GM23338 (cell line): Measurements from ENCODE around the gene ZNHIT1. TPM values are rescaled to one million over a fixed set of nuclear protein-coding genes. Genes with fewer than 3 reads are reported as not detected.

ENCODE experiments used
- ATAC-seq: fragments of 200-7000 bp; cut with Tn5 transposase; 3 replicates; pipeline ENCODE4 v1.9.1; 2020
- DNase-seq: peaks from one replicate; pipeline ENCODE4 v3.0.0-alpha.2; 2015; ENCODE audit warnings: low spot score
- H2AFZ ChIP-seq: fragments of 200-600 bp; sonication (generic); 2 replicates; pipeline ENCODE4 v1.8.0; 2016; ENCODE audit warnings: antibody characterized with exemption, mild to moderate bottlenecking, moderate library complexity
- H3F3A ChIP-seq: fragments of 200-600 bp; sonication (generic); replicated peaks from 2 replicates; pipeline ENCODE4 v1.8.0; 2017; ENCODE audit warnings: antibody characterized with exemption, mixed run types, low read depth
- H3K27ac ChIP-seq: fragments of 200-600 bp; sonication (generic); 2 replicates; pipeline ENCODE4 v1.6.1; 2016; ENCODE audit warnings: low read depth
- H3K27me3 ChIP-seq: fragments of 200-600 bp; sonication (generic); 2 replicates; pipeline ENCODE4 v1.8.0; 2016; ENCODE audit warnings: mild to moderate bottlenecking, mixed run types, moderate library complexity; ENCODE audit not compliant: insufficient read depth
- H3K36me3 ChIP-seq: fragments of 200-600 bp; sonication (generic); 2 replicates; pipeline ENCODE4 v1.8.0; 2016; ENCODE audit warnings: mild to moderate bottlenecking; ENCODE audit not compliant: insufficient read depth
- H3K4me1 ChIP-seq: fragments of 200-600 bp; sonication (generic); 2 replicates; pipeline ENCODE4 v1.8.0; 2016; ENCODE audit warnings: mild to moderate bottlenecking, moderate library complexity; ENCODE audit not compliant: insufficient read depth
- H3K4me2 ChIP-seq: fragments of 200-600 bp; sonication (generic); 2 replicates; pipeline ENCODE4 v1.7.1; 2017; ENCODE audit warnings: mixed run types
- H3K4me3 ChIP-seq: fragments of 200-600 bp; sonication (generic); 2 replicates; pipeline ENCODE4 v1.6.1; 2016; ENCODE audit warnings: mixed run types
- H3K79me2 ChIP-seq: fragments of 200-600 bp; sonication (generic); replicated peaks from 2 replicates; pipeline ENCODE4 v1.8.0; 2017; ENCODE audit warnings: mild to moderate bottlenecking; ENCODE audit not compliant: insufficient read depth
- H3K9me2 ChIP-seq: fragments of 200-600 bp; sonication (generic); 2 replicates; pipeline ENCODE4 v1.8.0; 2017; ENCODE audit not compliant: insufficient read depth
- H4K20me1 ChIP-seq: fragments of 200-600 bp; sonication (generic); replicated peaks from 2 replicates; pipeline ENCODE4 v1.8.0; 2017; ENCODE audit warnings: mild to moderate bottlenecking; ENCODE audit not compliant: insufficient read depth
- H3K27ac Mint-ChIP-seq: 2 replicates; pipeline ENCODE4 v1.8.0; 2020; ENCODE audit warnings: inconsistent platforms, mild to moderate bottlenecking, moderate library complexity, mixed read lengths
- H3K27me3 Mint-ChIP-seq: 3 replicates; pipeline ENCODE4 v1.8.0; 2022; ENCODE audit warnings: low read depth, mild to moderate bottlenecking, moderate library complexity, mixed read lengths, inconsistent platforms; ENCODE audit not compliant: insufficient read depth, poor library complexity
- H3K36me3 Mint-ChIP-seq: 3 replicates; pipeline ENCODE4 v1.8.0; 2021; ENCODE audit warnings: low read depth, mild to moderate bottlenecking, inconsistent platforms, moderate library complexity, mixed read lengths
- H3K4me1 Mint-ChIP-seq: 3 replicates; pipeline ENCODE4 v1.8.0; 2020; ENCODE audit warnings: mild to moderate bottlenecking, inconsistent platforms, mixed read lengths
- H3K4me3 Mint-ChIP-seq: 3 replicates; pipeline ENCODE4 v1.8.0; 2021; ENCODE audit warnings: moderate library complexity, mild to moderate bottlenecking, inconsistent platforms, mixed read lengths
- H3K9me3 Mint-ChIP-seq: 3 replicates; pipeline ENCODE4 v1.8.0; 2020; ENCODE audit warnings: moderate library complexity, mild to moderate bottlenecking, inconsistent platforms, mixed read lengths
- CREB1 ChIP-seq: fragments of 250-450 bp; sonication (Bioruptor Pico); IDR thresholded peaks from 2 replicates; pipeline ENCODE4 v1.5.0; 2020; ENCODE audit warnings: low read depth, mild to moderate bottlenecking, moderate library complexity
- CTCF ChIP-seq, 2 experiments: fragments of 200-600 bp in 1 of 2; sonication (generic) in 1 of 2; conservative IDR thresholded peaks; 2 replicates each; pipeline versions ENCODE4 v1.5.1 to v1.6.1; 2016 to 2017; ENCODE audit warnings: antibody characterized with exemption in 2 of 2, low read depth in 2 of 2, mild to moderate bottlenecking in 2 of 2, moderate library complexity in 1 of 2
- ETS1 ChIP-seq: IDR thresholded peaks from 2 replicates; pipeline ENCODE4 v1.6.1; 2016; ENCODE audit warnings: antibody characterized with exemption
- EZH2 ChIP-seq: fragments of 200-600 bp; sonication (generic); IDR thresholded peaks from one replicate; pipeline ENCODE4 v1.8.0; 2017; ENCODE audit warnings: antibody characterized with exemption, mild to moderate bottlenecking, low read depth; ENCODE audit not compliant: unreplicated experiment
- EZH2phosphoT487 ChIP-seq: fragments of 200-600 bp; sonication (generic); IDR thresholded peaks from one replicate; pipeline ENCODE4 v1.8.1; 2018; ENCODE audit warnings: antibody characterized with exemption; ENCODE audit not compliant: unreplicated experiment
- JUNB ChIP-seq: IDR thresholded peaks from one replicate; pipeline ENCODE4 v1.6.1; 2016; ENCODE audit warnings: antibody characterized with exemption; ENCODE audit not compliant: unreplicated experiment
- NANOG ChIP-seq: IDR thresholded peaks from 2 replicates; pipeline ENCODE4 v1.6.1; 2016; ENCODE audit warnings: antibody characterized with exemption, borderline replicate concordance
- POLR2AphosphoS5 ChIP-seq: IDR thresholded peaks from 2 replicates; pipeline ENCODE4 v1.6.1; 2016; ENCODE audit warnings: antibody characterized with exemption, low read depth
- REST ChIP-seq: IDR thresholded peaks from one replicate; pipeline ENCODE4 v1.6.1; 2018; ENCODE audit warnings: antibody characterized with exemption; ENCODE audit not compliant: unreplicated experiment
- STAT1 ChIP-seq: IDR thresholded peaks from one replicate; pipeline ENCODE4 v1.6.1; 2016; ENCODE audit warnings: antibody characterized with exemption; ENCODE audit not compliant: unreplicated experiment
- ZNF114 ChIP-seq: fragments of 250-450 bp; sonication (Bioruptor Pico); IDR thresholded peaks from 2 replicates; pipeline ENCODE4 v1.5.0; 2020; ENCODE audit warnings: mild to moderate bottlenecking, moderate library complexity
- ZNF331 ChIP-seq: fragments of 250-450 bp; sonication (Bioruptor Pico); IDR thresholded peaks from 2 replicates; pipeline ENCODE4 v1.5.0; 2020; ENCODE audit warnings: low read depth, mild to moderate bottlenecking, moderate library complexity
- ZNF462 ChIP-seq: fragments of 250-450 bp; sonication (Bioruptor Pico); IDR thresholded peaks from 2 replicates; pipeline ENCODE4 v1.5.0; 2020; ENCODE audit warnings: mild to moderate bottlenecking, moderate library complexity
- polyA plus RNA-seq: library from polyadenylated mRNA; unstranded; fragments of >200 nt; fragmentation: Nextera tagmentation; extraction: Ambion mirVana; gene quantifications from 2 replicates; pipeline ENCODE4 v1.2.1, GENCODE V29; 2016
- total RNA-seq: library from RNA; depleted of rRNA; stranded (reverse); fragments of >200 nt; shearing (Covaris generic); gene quantifications from 2 replicates; pipeline ENCODE4 v1.2.3, GENCODE V29; 2014

The ZNHIT1 gene
- total and polyA plus RNA-seq, 2 experiments from 2014 or later: 64.6 to 113 TPM

GRCh38 chr7:101258243-101258731 is 40.3 kb downstream of the ZNHIT1 start:
- Mint-ChIP-seq H3K36me3 (no peaks in the 10 kb centered on the region), H3K9me3 (no peaks in the 10 kb centered on the region), H3K4me3 (no peak overlapping the region), H3K27me3 (peaks cover 6% of the 10 kb centered on the region), H3K4me1 (peaks cover 4% of the 10 kb centered on the region; the same call in 2 of the 3 replicates), H3K27ac (no peak overlapping the region)
- H3K4me1 ChIP-seq: no peaks in the 10 kb centered on the region
- no peaks in the 10 kb centered on the region for H3K27me3 ChIP-seq
- no peaks in the 10 kb centered on the region for H3K36me3 ChIP-seq
- no peak overlapping the region for H3K4me3 ChIP-seq
- H3K79me2 ChIP-seq: no peaks in the 10 kb centered on the region
- DNase-seq (no peak), ATAC-seq (no peak)
- no peak for TF ChIP-seq EZH2phosphoT487
- TF ChIP-seq JUNB: no peak
- no peak for TF ChIP-seq POLR2AphosphoS5
- no peak for TF ChIP-seq NANOG
- no peak for TF ChIP-seq STAT1
- no peak for TF ChIP-seq ETS1
- no peak for TF ChIP-seq CTCF (conservative IDR thresholded peaks at IDR 0.05; ENCODE audit: low read depth in 2 of 2)
- no peak for TF ChIP-seq REST
- no peak for TF ChIP-seq EZH2
- no peak for TF ChIP-seq CREB1 (CRISPR knock-in tag)
- no peak for TF ChIP-seq ZNF462 (CRISPR knock-in tag)
- no peak for TF ChIP-seq ZNF114 (CRISPR knock-in tag)
- TF ChIP-seq ZNF331 (CRISPR knock-in tag): no peak
- H2AFZ ChIP-seq: no peak overlapping the region
- H4K20me1 ChIP-seq: no peaks in the 10 kb centered on the region
- H3K27ac ChIP-seq: no peak overlapping the region
- H3K4me2 ChIP-seq: no peak overlapping the region
- H3K9me2 ChIP-seq: no peaks in the 10 kb centered on the region
- 0 out of 2 replicates have a peak, but pooled peaks cover 2% of the 10 kb centered on the region for H3F3A ChIP-seq
